PFSK-1 (cell line): ENCODE data around the gene TEX53.

Experiments
- FOXP2 ChIP-seq: optimal IDR thresholded peaks from 2 replicates; pipeline ENCODE3; 2011; ENCODE audit warnings: borderline replicate concordance, control low read depth, inconsistent platforms; ENCODE audit not compliant: insufficient read depth; ENCODE audit errors: extremely low read length, extremely low read depth
- POLR2AphosphoS5 ChIP-seq: IDR thresholded peaks from 2 replicates; pipeline ENCODE4 v1.6.1; 2012; ENCODE audit warnings: low read depth, mild to moderate bottlenecking, control low read depth, low read length, moderate library complexity
- SIN3A ChIP-seq: IDR thresholded peaks from 2 replicates; pipeline ENCODE4 v1.6.1; 2012; ENCODE audit warnings: mild to moderate bottlenecking, low read length, moderate library complexity, borderline replicate concordance; ENCODE audit not compliant: insufficient read depth
- TAF1 ChIP-seq: IDR thresholded peaks from 2 replicates; pipeline ENCODE4 v1.6.1; 2012; ENCODE audit warnings: low read length, control low read depth, borderline replicate concordance; ENCODE audit not compliant: insufficient read depth
- TF ChIP-seq, protein P1 (sequence below), 2 experiments: IDR thresholded peaks; 2 replicates each; pipeline versions ENCODE4 v1.6.1 to v1.8.0; 2011 to 2012; ENCODE audit warnings: low read depth in 2 of 2, low read length in 2 of 2, control low read depth in 1 of 2, inconsistent platforms in 1 of 2, mild to moderate bottlenecking in 1 of 2, moderate library complexity in 1 of 2; ENCODE audit not compliant: insufficient read depth in 1 of 2

Gene TEX53

DNA sequence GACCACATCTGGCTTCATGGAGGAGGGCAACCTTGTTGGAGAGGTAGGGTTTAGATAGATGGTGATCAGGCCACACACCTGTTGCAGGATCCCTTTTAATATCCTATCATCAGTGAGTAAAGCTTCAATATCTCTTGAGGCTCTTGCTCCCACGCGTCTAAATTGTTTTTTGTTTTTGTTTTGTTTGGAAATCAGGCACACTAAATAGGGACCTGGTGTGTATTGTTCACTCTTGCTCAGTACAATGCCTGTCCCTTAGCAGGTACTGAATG lies 49.1 kb downstream of the TEX53 start:
- TF ChIP-seq SIN3A (no peak), TAF1 (no peak), FOXP2 (no peak), POLR2AphosphoS5 (no peak)
- TF ChIP-seq, protein P1, sequence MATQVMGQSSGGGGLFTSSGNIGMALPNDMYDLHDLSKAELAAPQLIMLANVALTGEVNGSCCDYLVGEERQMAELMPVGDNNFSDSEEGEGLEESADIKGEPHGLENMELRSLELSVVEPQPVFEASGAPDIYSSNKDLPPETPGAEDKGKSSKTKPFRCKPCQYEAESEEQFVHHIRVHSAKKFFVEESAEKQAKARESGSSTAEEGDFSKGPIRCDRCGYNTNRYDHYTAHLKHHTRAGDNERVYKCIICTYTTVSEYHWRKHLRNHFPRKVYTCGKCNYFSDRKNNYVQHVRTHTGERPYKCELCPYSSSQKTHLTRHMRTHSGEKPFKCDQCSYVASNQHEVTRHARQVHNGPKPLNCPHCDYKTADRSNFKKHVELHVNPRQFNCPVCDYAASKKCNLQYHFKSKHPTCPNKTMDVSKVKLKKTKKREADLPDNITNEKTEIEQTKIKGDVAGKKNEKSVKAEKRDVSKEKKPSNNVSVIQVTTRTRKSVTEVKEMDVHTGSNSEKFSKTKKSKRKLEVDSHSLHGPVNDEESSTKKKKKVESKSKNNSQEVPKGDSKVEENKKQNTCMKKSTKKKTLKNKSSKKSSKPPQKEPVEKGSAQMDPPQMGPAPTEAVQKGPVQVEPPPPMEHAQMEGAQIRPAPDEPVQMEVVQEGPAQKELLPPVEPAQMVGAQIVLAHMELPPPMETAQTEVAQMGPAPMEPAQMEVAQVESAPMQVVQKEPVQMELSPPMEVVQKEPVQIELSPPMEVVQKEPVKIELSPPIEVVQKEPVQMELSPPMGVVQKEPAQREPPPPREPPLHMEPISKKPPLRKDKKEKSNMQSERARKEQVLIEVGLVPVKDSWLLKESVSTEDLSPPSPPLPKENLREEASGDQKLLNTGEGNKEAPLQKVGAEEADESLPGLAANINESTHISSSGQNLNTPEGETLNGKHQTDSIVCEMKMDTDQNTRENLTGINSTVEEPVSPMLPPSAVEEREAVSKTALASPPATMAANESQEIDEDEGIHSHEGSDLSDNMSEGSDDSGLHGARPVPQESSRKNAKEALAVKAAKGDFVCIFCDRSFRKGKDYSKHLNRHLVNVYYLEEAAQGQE (IDR thresholded peaks at IDR 0.05; ENCODE audit: insufficient read depth in 1 of 2, low read depth in 2 of 2, low read length in 2 of 2), result no peak

GRCh38 chr9:114607671-114608524 lies 49.7 kb downstream of the TEX53 start:
- TF ChIP-seq POLR2AphosphoS5 (no peak), TAF1 (no peak), SIN3A (no peak), FOXP2 (no peak)
- TF ChIP-seq, protein P1 (IDR thresholded peaks at IDR 0.05; ENCODE audit: insufficient read depth in 1 of 2, low read depth in 2 of 2, low read length in 2 of 2), result no peak

DNA sequence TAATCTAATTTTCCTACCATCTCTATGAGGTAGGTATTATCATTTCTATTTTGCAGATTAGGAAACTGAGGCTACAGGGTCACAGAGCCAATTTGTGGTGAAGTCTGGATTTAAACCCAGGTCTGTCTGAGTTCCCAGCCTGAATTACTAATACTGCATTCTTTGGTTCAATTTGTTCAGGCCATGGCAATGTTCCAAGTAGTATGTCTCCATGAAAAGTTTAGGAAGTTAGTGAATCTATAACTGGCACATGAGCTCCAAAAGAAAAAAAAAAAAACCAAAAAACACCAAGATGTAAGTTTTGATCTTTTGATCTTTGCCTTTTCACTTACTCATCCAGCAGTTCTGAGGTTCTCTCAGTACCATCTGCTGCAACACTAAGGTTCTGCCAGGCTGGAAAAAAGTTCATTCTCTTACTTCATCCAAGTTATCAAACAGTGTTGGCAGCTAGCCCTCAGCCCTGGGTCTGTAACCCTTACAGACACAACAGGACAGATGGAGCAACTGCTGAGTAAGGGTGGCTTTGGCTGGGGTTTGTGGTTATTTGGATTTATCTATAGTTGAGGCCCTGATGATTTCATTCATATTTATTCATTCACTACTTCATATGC lies 50.9 kb downstream of the TEX53 start:
- TF ChIP-seq, protein P1 (IDR thresholded peaks at IDR 0.05; ENCODE audit: insufficient read depth in 1 of 2, low read depth in 2 of 2, low read length in 2 of 2), result no peak
- TF ChIP-seq FOXP2, result no peak
- no peak for TF ChIP-seq TAF1
- TF ChIP-seq POLR2AphosphoS5, result no peak
- no peak for TF ChIP-seq SIN3A
